Measurements from ENCODE around the gene SDS. TPM values are rescaled to one million over a fixed set of nuclear protein-coding genes. Genes with fewer than 3 reads are reported as not detected.

Gene SDS
- total and polyA plus RNA-seq, 2 of the 8 experiments (the other 6 are each of a cell fraction or from before 2014, with no cell fraction given) = 0.21 TPM; not detected in 1

- Histone ChIP-seq H3K23ac (ENCODE audit: insufficient read length) (no peak overlapping the region), H3K27me3 (replicated peaks in 1 of 4; ENCODE audit: control insufficient read depth in 3 of 4, extremely low read depth in 1 of 4, insufficient read depth in 3 of 4, low read length in 3 of 4) (no peaks in the 10 kb centered on the region), H3K4me1 (replicated peaks in 1 of 4; ENCODE audit: control insufficient read depth in 3 of 4, insufficient read depth in 4 of 4, low read length in 3 of 4) (0 out of 7 replicates have a peak, but pooled peaks cover 0 to 2% (median 0%) of the 10 kb centered on the region in 4 experiments), H3K27ac (ENCODE audit: low read depth, low read length) (no peak overlapping the region), H2BK120ac (replicated peaks; ENCODE audit: low read depth, low read length) (no peak overlapping the region), H3K4me3 (ENCODE audit: extremely low read depth in 1 of 4, insufficient read depth in 2 of 4, low read depth in 3 of 4, low read length in 4 of 4) (no peak overlapping the region), H4K20me1 (replicated peaks in 1 of 2; ENCODE audit: control insufficient read depth in 1 of 2, insufficient read depth in 2 of 2, low read length in 2 of 2) (peaks cover 0 to 3% of the 10 kb centered on the region in 2 experiments), H3K79me2 (ENCODE audit: control insufficient read depth in 1 of 2, insufficient read depth in 2 of 2, low read length in 2 of 2) (no peaks in the 10 kb centered on the region), H3K9ac (replicated peaks in 1 of 4; ENCODE audit: extremely low read depth in 1 of 4, low read depth in 3 of 4, low read length in 3 of 4) (no peak overlapping the region), H2BK12ac (ENCODE audit: low read depth, low read length) (no peak overlapping the region), H3K79me1 (ENCODE audit: low read depth, low read length) (no peaks in the 10 kb centered on the region), H4K5ac (ENCODE audit: insufficient read length, low read depth, low read length) (no peak overlapping the region), H4K8ac (ENCODE audit: extremely low read depth, insufficient read depth, low read length) (no peak overlapping the region), H3K36me3 (ENCODE audit: control insufficient read depth in 2 of 4, insufficient read depth in 4 of 4, low read length in 3 of 4) (peaks cover 0 to 2% (median under 1%) of the 10 kb centered on the region in 4 experiments; a peak in 4 of 8 replicates), H2BK15ac (ENCODE audit: low read length) (no peak overlapping the region), H3K4me2 (ENCODE audit: insufficient read depth in 1 of 2, low read depth in 2 of 2, low read length in 2 of 2) (no peak overlapping the region), H3K4ac (replicated peaks; ENCODE audit: insufficient read length, low read depth, low read length) (no peak overlapping the region), H3K18ac (ENCODE audit: extremely low read depth, low read length) (no peak overlapping the region), H3K23me2 (ENCODE audit: low read depth, low read length) (peaks cover 12% of the 10 kb centered on the region; the same call in 1 of the 2 replicates), H4K91ac (replicated peaks; ENCODE audit: insufficient read length, low read length) (no peak overlapping the region), H2AK5ac (ENCODE audit: low read depth, low read length) (no peak overlapping the region), H3K9me3 (ENCODE audit: insufficient read depth in 2 of 2, low read depth in 1 of 2, low read length in 1 of 2) (no peaks in the 10 kb centered on the region), H2AFZ (ENCODE audit: low read length) (no peak overlapping the region), H2BK5ac (ENCODE audit: low read depth, low read length) (no peak overlapping the region), H2BK20ac (ENCODE audit: low read length) (no peak overlapping the region), H3K14ac (ENCODE audit: insufficient read length) (no peak overlapping the region), H3K56ac (replicated peaks; ENCODE audit: insufficient read length, low read depth, low read length) (no peak overlapping the region)
- DNase-seq (ENCODE audit: low read depth in 1 of 2, low spot score in 2 of 2) = no peak
- ChIA-PET CTCF (ENCODE audit: partially characterized antibody) (interaction anchor here (0.8 to 1.1 kb wide), 4 partner anchors 9 to 148 kb away, joined by 3 read pairs; no protein-coding TSS in a partner anchor), POLR2A (ENCODE audit: partially characterized antibody) (interaction anchor here (0.9 to 1.2 kb wide), 2 partner anchors 15 to 82 kb away, joined by 3 read pairs; no protein-coding TSS in a partner anchor)
- WGBS, 2 experiments (ENCODE audit: extremely low coverage in 1 of 2, insufficient coverage in 1 of 2, insufficient read length in 1 of 2, insufficient replicate concordance in 2 of 2, low coverage in 1 of 2, low lambda C conversion rate in 2 of 2, missing lambda C conversion rate in 1 of 2) = 79% methylated on average over 7 of the region's 7 CpGs; no CpG with 5 or more reads in 1 of the 2 experiments
- no peak for FAIRE-seq
- TF ChIP-seq TBP (IDR thresholded peaks at IDR 0.05; ENCODE audit: low read depth, low read length) = no peak
Measured at GRCh38 chr12:113392520-113392919, 11.2 kb downstream of the SDS start.
